ENCODE measurements around the gene PLEK. TPM values are rescaled to one million over a fixed set of nuclear protein-coding genes. Genes with fewer than 3 reads are reported as not detected.
"Not testable (repeated sequence)": the region's sequence is repeated elsewhere in the genome, so short reads cannot be mapped to it uniquely, and the experiment has no call there.

The PLEK gene
- total RNA-seq, 2 donors from 2014 or later: not detected

DNA sequence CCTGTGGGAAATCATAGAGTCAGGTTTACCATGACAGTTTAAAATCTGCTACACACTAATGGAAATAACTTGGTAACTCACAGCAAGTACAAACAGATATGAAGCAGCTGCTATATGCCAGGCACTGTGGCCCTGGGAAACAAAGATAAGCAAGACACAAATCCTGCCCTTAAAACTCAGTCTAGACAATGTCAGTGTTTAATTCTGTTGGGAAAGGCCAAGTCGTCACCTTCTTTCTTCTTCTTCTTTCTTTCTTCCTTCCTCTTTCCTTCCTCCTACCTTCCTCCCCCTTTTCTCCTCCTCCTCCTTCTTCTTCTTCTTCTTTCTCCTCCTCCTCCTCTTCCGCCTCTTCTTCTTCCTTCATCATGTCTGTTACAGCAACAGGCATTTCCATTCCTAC, 26.8 kb downstream of the PLEK start:
- Histone ChIP-seq H3K27ac (ENCODE audit: low read depth, low read length) (no peak overlapping the region), H3K9ac (ENCODE audit: extremely low read depth, low read length, poor library complexity, severe bottlenecking) (no peak overlapping the region), H3K9me3 (ENCODE audit: control insufficient read depth, low read length) (no peaks in the 10 kb centered on the region), H3K4me3 (ENCODE audit: low read length) (no peak overlapping the region), H3K4me1 (ENCODE audit: control insufficient read depth, insufficient read depth, low read length) (no peaks in the 10 kb centered on the region), H3K27me3 (ENCODE audit: control insufficient read depth, insufficient read depth, low read length, poor library complexity, severe bottlenecking) (peaks cover 4% of the 10 kb centered on the region), H3K36me3 (ENCODE audit: control insufficient read depth, insufficient read depth, low read length) (no peaks in the 10 kb centered on the region)
- Mint-ChIP-seq H3K4me3 (no peak overlapping the region), H3K9me3 (no peaks in the 10 kb centered on the region), H3K27me3 (ENCODE audit: insufficient read depth) (peaks cover 16% of the 10 kb centered on the region), H3K4me1 (no peaks in the 10 kb centered on the region), H3K27ac (no peak overlapping the region), H3K36me3 (ENCODE audit: low read depth) (no peaks in the 10 kb centered on the region)
- DNase-seq: no peak
- 87 to 100% methylated on average over 1 to 2 of the region's 2 CpGs for WGBS, 2 experiments (ENCODE audit: insufficient coverage in 1 of 2, insufficient read length in 1 of 2)
- TF ChIP-seq, protein P1, sequence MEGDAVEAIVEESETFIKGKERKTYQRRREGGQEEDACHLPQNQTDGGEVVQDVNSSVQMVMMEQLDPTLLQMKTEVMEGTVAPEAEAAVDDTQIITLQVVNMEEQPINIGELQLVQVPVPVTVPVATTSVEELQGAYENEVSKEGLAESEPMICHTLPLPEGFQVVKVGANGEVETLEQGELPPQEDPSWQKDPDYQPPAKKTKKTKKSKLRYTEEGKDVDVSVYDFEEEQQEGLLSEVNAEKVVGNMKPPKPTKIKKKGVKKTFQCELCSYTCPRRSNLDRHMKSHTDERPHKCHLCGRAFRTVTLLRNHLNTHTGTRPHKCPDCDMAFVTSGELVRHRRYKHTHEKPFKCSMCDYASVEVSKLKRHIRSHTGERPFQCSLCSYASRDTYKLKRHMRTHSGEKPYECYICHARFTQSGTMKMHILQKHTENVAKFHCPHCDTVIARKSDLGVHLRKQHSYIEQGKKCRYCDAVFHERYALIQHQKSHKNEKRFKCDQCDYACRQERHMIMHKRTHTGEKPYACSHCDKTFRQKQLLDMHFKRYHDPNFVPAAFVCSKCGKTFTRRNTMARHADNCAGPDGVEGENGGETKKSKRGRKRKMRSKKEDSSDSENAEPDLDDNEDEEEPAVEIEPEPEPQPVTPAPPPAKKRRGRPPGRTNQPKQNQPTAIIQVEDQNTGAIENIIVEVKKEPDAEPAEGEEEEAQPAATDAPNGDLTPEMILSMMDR (conservative IDR thresholded peaks at IDR 0.05): no peak

DNA sequence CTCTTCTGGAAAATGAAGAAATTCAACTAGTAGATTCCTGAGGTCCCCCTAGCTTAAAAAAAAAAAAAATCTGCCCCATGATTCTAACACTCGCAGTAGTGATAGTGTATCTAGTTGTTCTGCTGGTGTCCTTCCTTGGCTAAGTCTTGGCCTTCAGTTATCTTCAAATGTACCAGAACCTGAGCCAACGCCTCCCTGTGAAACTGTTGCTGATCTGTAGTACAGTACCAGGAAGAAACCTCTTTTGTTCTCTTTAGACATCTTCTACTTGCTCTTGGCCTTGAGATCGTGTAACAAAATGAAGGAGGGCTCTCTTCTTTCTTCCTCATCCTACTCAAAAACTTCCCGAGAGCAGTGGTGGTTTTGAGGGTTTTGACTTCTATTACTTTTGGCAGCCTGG, 31.0 kb downstream of the PLEK start:
- Histone ChIP-seq H3K4me1 (ENCODE audit: control insufficient read depth, insufficient read depth, low read length) (no peaks in the 10 kb centered on the region), H3K27ac (ENCODE audit: low read depth, low read length) (no peak overlapping the region), H3K4me3 (ENCODE audit: low read length) (no peak overlapping the region), H3K36me3 (ENCODE audit: control insufficient read depth, insufficient read depth, low read length) (no peaks in the 10 kb centered on the region), H3K9ac (ENCODE audit: extremely low read depth, low read length, poor library complexity, severe bottlenecking) (no peak overlapping the region), H3K27me3 (ENCODE audit: control insufficient read depth, insufficient read depth, low read length, poor library complexity, severe bottlenecking) (peaks cover 4% of the 10 kb centered on the region), H3K9me3 (ENCODE audit: control insufficient read depth, low read length) (no peaks in the 10 kb centered on the region)
- Mint-ChIP-seq H3K36me3 (ENCODE audit: low read depth) (no peaks in the 10 kb centered on the region), H3K4me1 (no peaks in the 10 kb centered on the region), H3K27me3 (ENCODE audit: insufficient read depth) (peaks cover 21% of the 10 kb centered on the region), H3K4me3 (no peak overlapping the region), H3K9me3 (peaks cover 15% of the 10 kb centered on the region), H3K27ac (no peak overlapping the region)
- TF ChIP-seq, protein P1 (conservative IDR thresholded peaks at IDR 0.05): no peak
- no peak for DNase-seq
- 92 to 96% methylated on average over 2 to 4 of the region's 4 CpGs for WGBS, 2 experiments (ENCODE audit: insufficient coverage in 1 of 2, insufficient read length in 1 of 2)

DNA sequence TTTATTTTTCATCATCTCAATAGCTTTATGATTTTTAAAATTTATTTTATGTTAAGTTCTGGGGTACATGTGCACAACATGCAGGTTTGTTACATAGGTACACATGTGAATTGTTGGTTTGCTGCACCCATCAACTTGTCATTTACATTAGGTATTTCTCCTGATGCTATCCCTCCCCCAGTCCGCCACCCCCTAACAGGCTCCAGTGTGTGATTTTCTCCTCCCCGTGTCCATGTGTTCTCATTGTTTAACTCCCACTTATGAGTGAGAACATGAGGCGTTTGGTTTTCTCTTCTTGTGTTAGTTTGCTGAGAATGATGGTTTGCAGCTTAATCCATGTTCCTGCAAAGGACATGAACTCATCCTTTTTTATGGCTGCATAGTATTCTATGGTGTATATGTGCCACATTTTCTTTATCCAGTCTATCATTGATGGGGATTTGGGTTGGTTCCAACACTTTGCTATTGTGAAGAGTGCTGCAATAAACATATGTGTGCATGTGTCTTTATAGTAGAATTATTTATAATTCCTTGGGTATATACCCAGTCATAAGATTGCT, 32.7 kb downstream of the PLEK start:
- H3K27ac ChIP-seq (ENCODE audit: low read depth, low read length); H3K9me3 ChIP-seq (ENCODE audit: control insufficient read depth, low read length); H3K4me3 ChIP-seq (ENCODE audit: low read length); DNase-seq; H3K9ac ChIP-seq (ENCODE audit: extremely low read depth, low read length, poor library complexity, severe bottlenecking); H3K27ac Mint-ChIP-seq; H3K4me3 Mint-ChIP-seq; H3K4me1 ChIP-seq (ENCODE audit: control insufficient read depth, insufficient read depth, low read length); H3K36me3 Mint-ChIP-seq (ENCODE audit: low read depth); H3K4me1 Mint-ChIP-seq; H3K27me3 ChIP-seq (ENCODE audit: control insufficient read depth, insufficient read depth, low read length, poor library complexity, severe bottlenecking); H3K36me3 ChIP-seq (ENCODE audit: control insufficient read depth, insufficient read depth, low read length): not testable (repeated sequence)
- Mint-ChIP-seq H3K27me3 (ENCODE audit: insufficient read depth) (peaks cover 38% of the 10 kb centered on the region), H3K9me3 (peaks cover 15% of the 10 kb centered on the region)
- 92 to 100% methylated on average over 1 to 3 of the region's 3 CpGs for whole genome bisulfite sequencing, 2 experiments (ENCODE audit: insufficient coverage in 1 of 2, insufficient read length in 1 of 2)

DNA sequence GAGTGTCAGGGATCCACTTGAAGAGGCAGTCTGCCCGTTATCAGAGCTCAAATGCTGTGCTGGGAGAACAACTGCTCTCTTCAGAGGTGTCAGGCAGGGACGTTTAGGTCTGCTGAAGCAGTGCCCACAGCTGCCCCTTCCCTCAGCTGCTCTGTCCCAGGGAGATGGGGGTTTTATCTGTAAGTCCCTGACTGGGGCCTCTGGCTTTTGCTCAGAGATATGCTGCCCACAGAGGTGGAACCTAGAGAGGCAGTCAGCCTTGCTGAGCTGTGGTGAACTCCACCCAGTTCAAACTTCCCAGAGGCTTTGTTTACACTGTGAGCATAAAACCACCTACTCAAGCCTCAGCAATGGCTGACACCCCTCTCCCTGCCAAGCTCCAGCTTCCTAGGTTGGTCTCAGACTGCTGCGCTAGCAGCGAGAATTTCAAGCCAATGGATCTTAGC, 38.1 kb downstream of the PLEK start:
- WGBS, 2 experiments (ENCODE audit: insufficient coverage in 1 of 2, insufficient read length in 1 of 2): 74 to 76% methylated on average over 2 to 4 of the region's 4 CpGs
- Histone ChIP-seq H3K36me3 (ENCODE audit: control insufficient read depth, insufficient read depth, low read length) (no peaks in the 10 kb centered on the region), H3K9me3 (ENCODE audit: control insufficient read depth, low read length) (no peaks in the 10 kb centered on the region), H3K27ac (ENCODE audit: low read depth, low read length) (no peak overlapping the region), H3K4me3 (ENCODE audit: low read length) (no peak overlapping the region), H3K4me1 (ENCODE audit: control insufficient read depth, insufficient read depth, low read length) (no peaks in the 10 kb centered on the region), H3K9ac (ENCODE audit: extremely low read depth, low read length, poor library complexity, severe bottlenecking) (no peak overlapping the region), H3K27me3 (ENCODE audit: control insufficient read depth, insufficient read depth, low read length, poor library complexity, severe bottlenecking) (peaks cover 7% of the 10 kb centered on the region)
- Mint-ChIP-seq H3K4me1 (peaks cover 4% of the 10 kb centered on the region), H3K36me3 (ENCODE audit: low read depth) (no peaks in the 10 kb centered on the region), H3K27me3 (ENCODE audit: insufficient read depth) (peaks cover 71% of the 10 kb centered on the region), H3K4me3 (no peak overlapping the region), H3K27ac (no peak overlapping the region), H3K9me3 (peaks cover 18% of the 10 kb centered on the region)
- DNase-seq: no peak
- TF ChIP-seq, protein P1 (conservative IDR thresholded peaks at IDR 0.05): no peak
